ENCODE measurements around the gene PCID2. TPM values are rescaled to one million over a fixed set of nuclear protein-coding genes. Genes with fewer than 3 reads are reported as not detected.
A peak's percentile ranks its signal among the peaks of the same experiment; 100 is the strongest.

The PCID2 gene
- total and polyA plus RNA-seq, 2 of the 13 experiments (the other 11 are each of a cell fraction or from before 2014, with no cell fraction given), result 65.0 to 111 TPM

DNA sequence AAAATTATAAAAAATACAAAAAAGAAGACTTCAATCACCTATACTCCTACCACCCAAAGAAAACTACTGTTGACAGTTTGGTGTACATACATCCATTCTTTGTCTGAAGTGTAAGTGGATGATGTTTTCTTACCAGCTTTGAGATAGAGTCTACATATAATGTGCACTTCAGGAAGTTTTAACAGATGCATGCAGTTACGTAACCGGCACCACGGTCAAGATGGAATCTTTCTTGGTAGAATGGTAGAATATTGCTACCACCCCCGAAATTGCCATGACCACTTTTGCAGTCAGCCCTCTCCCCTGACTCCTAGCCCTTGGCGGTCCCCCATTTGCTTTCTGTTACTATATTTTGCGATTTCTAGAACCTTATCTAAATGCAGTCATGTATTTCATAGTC is 2.4 kb upstream of the PCID2 start:
- no peaks in the 10 kb centered on the region for H3K27me3 ChIP-seq (ENCODE audit: control insufficient read depth in 1 of 2, insufficient read depth in 2 of 2, low read length in 2 of 2)
- ChIA-PET POLR2A (interaction anchor here (2.9 kb wide), 1 partner anchor 28 kb away, joined by 16 read pairs; no protein-coding TSS in a partner anchor), CTCF (ENCODE audit: low intra/inter-chr PET ratio, low total read pairs) (no interaction called here)
- no peak overlapping the region for H2AFZ ChIP-seq (ENCODE audit: low read length)
- peak overlapping the region; percentile 82 for H3K4me2 ChIP-seq (ENCODE audit: low read depth, low read length)
- DNase-seq (ENCODE audit: low spot score) (no peak), FAIRE-seq (peak; percentile 4), ATAC-seq (no peak)
- H3K9ac ChIP-seq (ENCODE audit: insufficient read depth, low read depth, low read length), result peak overlapping the region; percentile 48; the same call in 1 of the 2 replicates
- in situ Hi-C loops (cut with HindIII; ENCODE audit: extremely low pct_ligation_motif_present, low pct_unique_long_range_greater_than_20kb), result no loop called here
- no peaks in the 10 kb centered on the region for H3K9me3 ChIP-seq (ENCODE audit: low read length)
- H3K36me3 ChIP-seq (replicated peaks in 1 of 2; ENCODE audit: control insufficient read depth in 1 of 2, insufficient read depth in 2 of 2, low read length in 2 of 2), result peaks cover 0 to 30% of the 10 kb centered on the region in 2 experiments; a peak in 2 of 5 replicates
- TF ChIP-seq ERF (CRISPR knock-in tag; IDR thresholded peaks at IDR 0.05), result no peak
- TF ChIP-seq ZNF543 (CRISPR knock-in tag; IDR thresholded peaks at IDR 0.05), result 0 out of 2 replicates have a peak, but pooled peaks have one; percentile 10
- TF ChIP-seq MXD1 (CRISPR knock-in tag; IDR thresholded peaks at IDR 0.05), result no peak
- no peak for TF ChIP-seq ZNF569 (CRISPR knock-in tag; IDR thresholded peaks at IDR 0.05; ENCODE audit: borderline replicate concordance)
- no peak for TF ChIP-seq ZNF263 (CRISPR knock-in tag; IDR thresholded peaks at IDR 0.05)
- TF ChIP-seq ZFP82 (CRISPR knock-in tag; IDR thresholded peaks at IDR 0.05; ENCODE audit: borderline replicate concordance), result 0 out of 2 replicates have a peak, but pooled peaks have one; percentile 17
- TF ChIP-seq ZNF788 (CRISPR knock-in tag; IDR thresholded peaks at IDR 0.05; ENCODE audit: borderline replicate concordance), result no peak
- H3K27ac ChIP-seq (ENCODE audit: extremely low read length, insufficient read depth, low read length), result peak overlapping the region; percentile 77
- H4K20me1 ChIP-seq (ENCODE audit: insufficient read depth, low read length), result peaks cover 47% of the 10 kb centered on the region
- H3K4me3 ChIP-seq (replicated peaks in 1 of 3; ENCODE audit: insufficient read depth in 1 of 3, low read depth in 2 of 3, low read length in 3 of 3), result peak overlapping the region; percentile 83 to 96 (median 83); a peak in 5 of 6 replicates
- peaks cover 74% of the 10 kb centered on the region for H3K4me1 ChIP-seq (ENCODE audit: insufficient read depth, low read length)
- 80% methylated on average over 6 of the region's 6 CpGs for WGBS (ENCODE audit: low lambda C conversion rate)
- intact Hi-C loops (cut with micrococcal nuclease; ENCODE audit: unreplicated experiment), result no loop called here
- BruUV-seq (replicated peaks), result TSS peak; percentile 63
- peaks cover 87% of the 10 kb centered on the region for H3K79me2 ChIP-seq (ENCODE audit: insufficient read depth, low read length)

Measured in HepG2 (cell line).